ENCODE results near the gene GREB1. TPM values are rescaled to one million over a fixed set of nuclear protein-coding genes. Genes with fewer than 3 reads are reported as not detected.

The GREB1 gene
- total and polyA plus RNA-seq, 2 of the 13 experiments (the other 11 are each of a cell fraction or from before 2014, with no cell fraction given): 31.3 to 61.2 TPM

GRCh38 chr2:11499081-11499743 lies 34.6 kb upstream of the GREB1 start (continued):
- peak; percentile 71 for TF ChIP-seq ZNF142 (CRISPR knock-in tag; IDR thresholded peaks at IDR 0.05)
- peak; percentile 79 for TF ChIP-seq RBAK (CRISPR knock-in tag; IDR thresholded peaks at IDR 0.05)
- TF ChIP-seq ZKSCAN1 (IDR thresholded peaks at IDR 0.05; ENCODE audit: low read length): peak; percentile 49; the same call in 1 of the 2 replicates
- TF ChIP-seq ZNF788 (CRISPR knock-in tag; IDR thresholded peaks at IDR 0.05; ENCODE audit: borderline replicate concordance): peak; percentile 96; the same call in 1 of the 2 replicates
- peak; percentile 99 for TF ChIP-seq MLX (CRISPR knock-in tag; IDR thresholded peaks at IDR 0.05)
- TF ChIP-seq SMC3 (IDR thresholded peaks at IDR 0.05; ENCODE audit: low read length): peak; percentile 55
- peak; percentile 99 for TF ChIP-seq ZGPAT (CRISPR knock-in tag; IDR thresholded peaks at IDR 0.05)
- peak; percentile 92 for TF ChIP-seq HMG20B (CRISPR knock-in tag; conservative IDR thresholded peaks at IDR 0.05)
- no peak; the same call in 1 of the 2 replicates for TF ChIP-seq CREB1 (IDR thresholded peaks at IDR 0.05)
- peak; percentile 91 for TF ChIP-seq CREB1 (CRISPR knock-in tag; IDR thresholded peaks at IDR 0.05)
- TF ChIP-seq ELF3 (CRISPR knock-in tag; IDR thresholded peaks at IDR 0.05): peak; percentile 95
- peak; percentile 95; the same call in 1 of the 2 replicates for TF ChIP-seq ZNF232 (CRISPR knock-in tag; IDR thresholded peaks at IDR 0.05; ENCODE audit: borderline replicate concordance)
- peak; percentile 95 for TF ChIP-seq ZNF362 (CRISPR knock-in tag; IDR thresholded peaks at IDR 0.05; ENCODE audit: borderline replicate concordance)
- TF ChIP-seq MED13 (CRISPR knock-in tag; IDR thresholded peaks at IDR 0.05): peak; percentile 100
- peak; percentile 97 for TF ChIP-seq SMAD3 (CRISPR knock-in tag; IDR thresholded peaks at IDR 0.05)
- 0 out of 2 replicates have a peak, but pooled peaks have one; percentile 57 for TF ChIP-seq ZBTB49 (CRISPR knock-in tag; IDR thresholded peaks at IDR 0.05; ENCODE audit: borderline replicate concordance)
- TF ChIP-seq ZNF263 (CRISPR knock-in tag; IDR thresholded peaks at IDR 0.05): peak; percentile 73; the same call in 1 of the 2 replicates
- TF ChIP-seq ZNF317 (CRISPR knock-in tag; IDR thresholded peaks at IDR 0.05): peak; percentile 86

All from HepG2 (cell line).